ENCODE results near the gene HABP4. TPM values are rescaled to one million over a fixed set of nuclear protein-coding genes. Genes with fewer than 3 reads are reported as not detected.

HABP4 gene
- total RNA-seq, 1 experiment from 2014 or later: 9.8 TPM

- TF ChIP-seq ATF3 (CRISPR knock-in tag; conservative IDR thresholded peaks at IDR 0.05) (no peak), ZNF532 (CRISPR knock-in tag; IDR thresholded peaks at IDR 0.05; ENCODE audit: borderline replicate concordance) (no peak), CTCF (IDR thresholded peaks at IDR 0.05) (no peak), NR3C1 (CRISPR knock-in tag; conservative IDR thresholded peaks at IDR 0.05; ENCODE audit: low read depth) (no peak), GABPB1 (CRISPR knock-in tag; IDR thresholded peaks at IDR 0.05) (no peak), TEAD4 (CRISPR knock-in tag; IDR thresholded peaks at IDR 0.05) (no peak), NR1H2 (CRISPR knock-in tag; IDR thresholded peaks at IDR 0.05) (no peak)
Observed at GRCh38 chr9:96478829-96479371, 28.9 kb downstream of the HABP4 start (continued).

GRCh38 chr9:96480736-96481135 is 30.8 kb downstream of the HABP4 start:
- DNase-seq (ENCODE audit: low spot score) (no peak), ATAC-seq (no peak)
- CTCF ChIA-PET: interaction anchor here (1.7 kb wide), 1 partner anchor 39 kb away, joined by 4 read pairs; no protein-coding TSS in a partner anchor
- Mint-ChIP-seq H3K4me1 (no peaks in the 10 kb centered on the region), H3K27me3 (ENCODE audit: low read depth) (no peaks in the 10 kb centered on the region), H3K9me3 (no peaks in the 10 kb centered on the region), H3K36me3 (peaks cover 20% of the 10 kb centered on the region), H3K4me3 (no peak overlapping the region), H3K27ac (no peak overlapping the region)
- POLR2A ChIA-PET: no interaction called here
- TF ChIP-seq SMAD3 (CRISPR knock-in tag; IDR thresholded peaks at IDR 0.05; ENCODE audit: borderline replicate concordance) (no peak), FOXJ3 (CRISPR knock-in tag; IDR thresholded peaks at IDR 0.05; ENCODE audit: borderline replicate concordance) (no peak), HMGXB4 (CRISPR knock-in tag; IDR thresholded peaks at IDR 0.05) (no peak), ZBTB43 (CRISPR knock-in tag; IDR thresholded peaks at IDR 0.05) (no peak), ATF6 (CRISPR knock-in tag; IDR thresholded peaks at IDR 0.05) (no peak), NFYB (CRISPR knock-in tag; conservative IDR thresholded peaks at IDR 0.05; ENCODE audit: low read depth) (no peak), ZSCAN18 (CRISPR knock-in tag; IDR thresholded peaks at IDR 0.05) (no peak), MXD4 (CRISPR knock-in tag; IDR thresholded peaks at IDR 0.05; ENCODE audit: borderline replicate concordance) (no peak), NR1H2 (CRISPR knock-in tag; IDR thresholded peaks at IDR 0.05) (no peak), FOXP1 (CRISPR knock-in tag; IDR thresholded peaks at IDR 0.05; ENCODE audit: borderline replicate concordance) (no peak), AR (CRISPR knock-in tag; IDR thresholded peaks at IDR 0.05) (no peak), SOX15 (CRISPR knock-in tag; IDR thresholded peaks at IDR 0.05) (no peak), ZNF138 (CRISPR knock-in tag; conservative IDR thresholded peaks at IDR 0.05) (no peak), TEAD1 (CRISPR knock-in tag; IDR thresholded peaks at IDR 0.05) (no peak), SMAD4 (CRISPR knock-in tag; IDR thresholded peaks at IDR 0.05) (no peak)
